GM21825 (cell line): ENCODE measurements around the gene ZNF750.

Experiments
- ATAC-seq: cut with Tn5 transposase; IDR thresholded peaks from one replicate; pipeline ENCODE4 v1.9.1; 2021; ENCODE audit warnings: mild to moderate bottlenecking, moderate library complexity; ENCODE audit not compliant: unreplicated experiment

Gene ZNF750

DNA sequence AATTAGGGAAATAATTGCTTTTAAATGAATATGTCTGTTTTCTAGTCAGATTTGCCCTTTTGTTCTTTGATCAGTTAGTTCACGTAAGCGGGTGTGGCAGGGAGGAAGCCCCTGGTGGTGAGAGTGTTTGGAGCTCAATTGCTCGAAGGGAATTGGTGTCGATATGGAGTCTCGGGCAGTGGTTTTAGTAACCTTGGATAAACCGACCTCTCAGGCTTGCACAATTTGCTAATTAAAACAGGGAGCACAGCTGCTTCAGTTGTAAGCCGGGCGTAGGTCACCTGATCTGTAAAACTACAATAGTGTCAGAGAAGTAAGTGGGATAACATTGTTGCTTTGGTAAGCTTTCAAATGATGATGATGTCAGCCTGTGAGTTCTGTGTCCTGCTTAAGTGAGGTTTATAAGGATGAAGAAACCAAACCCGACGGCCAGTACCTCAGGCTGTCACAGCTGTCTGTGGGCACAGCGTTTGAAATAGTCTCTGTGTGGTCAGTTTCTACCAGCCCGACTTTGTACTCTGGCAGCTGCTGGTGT, 2.9 kb downstream of the ZNF750 start:
- no peak for ATAC-seq

DNA sequence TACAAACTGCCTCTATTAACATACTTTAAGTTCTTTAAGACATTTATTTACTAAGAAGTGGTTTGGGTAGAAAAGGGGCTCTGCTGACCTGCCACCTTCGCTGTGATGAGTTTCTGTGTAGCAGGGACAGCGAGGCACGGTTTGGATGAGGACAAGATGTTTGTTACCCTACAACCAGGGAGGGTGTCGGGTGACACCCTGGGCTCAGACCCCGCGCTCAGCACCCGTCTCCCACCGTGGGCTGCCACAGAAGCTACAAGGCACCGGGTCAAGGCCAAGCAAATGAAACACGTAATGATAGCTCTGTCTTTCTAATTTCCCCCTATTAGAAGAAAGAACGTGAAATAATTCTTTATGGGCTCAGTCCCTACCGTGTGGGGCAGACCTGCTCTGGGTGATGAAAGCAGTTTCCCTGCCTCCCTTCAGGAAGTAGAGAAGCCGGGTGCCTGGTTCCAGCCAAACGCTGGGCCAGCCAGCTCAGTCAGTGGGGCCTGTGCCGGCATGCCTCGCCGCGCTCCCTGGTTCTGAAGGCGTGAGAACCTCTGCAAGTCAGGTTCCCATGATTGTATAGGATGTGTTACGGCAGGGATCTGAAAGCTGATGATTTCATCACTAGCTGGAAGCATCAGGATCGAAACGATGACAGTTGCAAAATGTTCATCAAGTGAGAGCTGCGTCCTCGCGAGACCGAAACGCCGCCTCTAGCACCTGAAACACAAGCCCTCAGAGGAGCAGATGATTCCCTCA, 3.9 kb downstream of the ZNF750 start:
- ATAC-seq = no peak

DNA sequence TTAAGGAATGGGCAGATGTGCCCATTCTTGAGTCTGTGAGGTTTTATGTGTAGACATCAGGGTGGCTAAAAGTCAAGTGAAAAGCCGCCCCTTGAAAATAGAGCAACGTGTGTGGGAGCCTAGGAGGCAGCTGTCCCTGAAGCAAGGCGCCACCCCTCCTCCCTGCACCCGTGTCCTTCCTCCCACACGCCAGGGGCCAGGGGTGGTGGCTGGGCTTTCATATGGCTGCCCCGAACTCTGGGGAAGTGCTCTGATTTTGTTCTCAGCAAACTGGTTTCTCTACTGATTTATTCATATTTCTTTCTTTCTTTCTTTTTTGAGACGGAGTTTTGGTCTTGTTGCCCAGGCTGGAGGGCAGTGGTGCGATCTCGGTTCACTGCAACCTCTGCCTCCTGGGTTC, 4.7 kb downstream of the ZNF750 start:
- ATAC-seq = no peak

DNA sequence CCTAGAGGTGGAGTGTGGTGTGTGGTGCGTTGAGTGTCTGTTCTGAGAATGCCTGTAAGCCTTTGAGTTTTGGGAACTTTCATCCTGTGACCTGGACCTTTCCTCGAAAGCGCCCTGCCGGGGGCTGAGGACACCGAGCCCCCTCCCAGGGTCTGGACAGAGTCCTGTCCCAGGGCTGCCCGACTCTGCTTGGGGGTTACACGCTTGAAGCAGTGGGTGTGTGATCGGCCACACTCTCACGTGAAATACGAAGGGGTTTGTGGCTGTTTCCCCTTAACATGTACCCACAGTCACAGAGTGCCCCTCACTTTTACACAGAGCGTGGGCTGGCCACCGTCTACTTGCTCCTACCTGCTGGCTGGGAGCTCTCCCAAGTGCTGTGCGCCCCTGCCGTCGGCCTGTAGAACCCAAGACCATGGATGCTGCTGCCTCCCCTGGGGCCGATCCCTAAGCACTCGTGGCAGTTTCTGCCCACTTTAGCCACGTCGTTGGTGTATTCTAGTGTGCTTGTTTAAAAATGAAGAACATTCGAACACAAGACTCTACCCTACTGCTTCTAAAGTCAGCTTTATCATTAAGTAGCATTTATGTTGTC, 6.8 kb downstream of the ZNF750 start:
- ATAC-seq = no peak

DNA sequence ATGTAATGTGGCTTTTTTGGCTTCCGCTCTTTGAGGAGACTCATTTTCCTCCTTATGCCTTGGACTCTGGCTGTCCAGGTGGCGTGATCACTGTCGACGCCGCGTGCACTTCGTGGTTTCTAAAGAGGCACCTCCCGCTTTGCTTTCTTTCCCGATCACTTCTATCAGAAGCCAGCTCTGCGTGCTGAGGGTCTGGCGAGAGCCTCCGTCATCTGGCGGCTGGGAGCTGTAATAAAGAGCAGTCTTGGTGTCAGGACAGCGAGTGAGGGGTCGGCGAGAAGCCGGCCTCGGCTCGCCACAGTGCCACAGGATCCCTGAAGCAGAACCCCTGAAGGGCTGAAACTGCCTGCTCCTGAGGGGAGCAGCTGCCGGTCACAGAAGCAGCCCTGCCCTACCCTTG, 7.4 kb downstream of the ZNF750 start:
- ATAC-seq = no peak

DNA sequence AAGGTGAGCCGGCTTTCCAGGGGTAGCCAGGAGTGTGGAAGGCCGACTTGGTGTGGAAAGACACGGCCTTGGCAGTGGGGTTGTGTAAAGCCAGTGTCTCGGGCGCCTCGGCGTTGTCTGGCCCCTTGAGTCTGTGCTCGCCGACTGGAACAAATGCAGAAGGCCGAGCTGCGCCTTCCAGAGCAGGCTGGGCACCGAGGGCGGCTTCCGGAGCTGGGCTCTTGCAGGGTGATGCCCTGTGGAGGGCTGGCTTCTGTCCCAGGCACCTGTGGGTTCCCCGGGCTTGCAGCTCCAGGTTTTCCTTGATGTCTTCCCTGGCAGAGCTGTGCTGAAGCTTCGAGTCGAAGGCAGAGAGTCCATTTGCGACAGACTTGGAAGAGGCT, 8.0 kb downstream of the ZNF750 start:
- ATAC-seq = no peak

DNA sequence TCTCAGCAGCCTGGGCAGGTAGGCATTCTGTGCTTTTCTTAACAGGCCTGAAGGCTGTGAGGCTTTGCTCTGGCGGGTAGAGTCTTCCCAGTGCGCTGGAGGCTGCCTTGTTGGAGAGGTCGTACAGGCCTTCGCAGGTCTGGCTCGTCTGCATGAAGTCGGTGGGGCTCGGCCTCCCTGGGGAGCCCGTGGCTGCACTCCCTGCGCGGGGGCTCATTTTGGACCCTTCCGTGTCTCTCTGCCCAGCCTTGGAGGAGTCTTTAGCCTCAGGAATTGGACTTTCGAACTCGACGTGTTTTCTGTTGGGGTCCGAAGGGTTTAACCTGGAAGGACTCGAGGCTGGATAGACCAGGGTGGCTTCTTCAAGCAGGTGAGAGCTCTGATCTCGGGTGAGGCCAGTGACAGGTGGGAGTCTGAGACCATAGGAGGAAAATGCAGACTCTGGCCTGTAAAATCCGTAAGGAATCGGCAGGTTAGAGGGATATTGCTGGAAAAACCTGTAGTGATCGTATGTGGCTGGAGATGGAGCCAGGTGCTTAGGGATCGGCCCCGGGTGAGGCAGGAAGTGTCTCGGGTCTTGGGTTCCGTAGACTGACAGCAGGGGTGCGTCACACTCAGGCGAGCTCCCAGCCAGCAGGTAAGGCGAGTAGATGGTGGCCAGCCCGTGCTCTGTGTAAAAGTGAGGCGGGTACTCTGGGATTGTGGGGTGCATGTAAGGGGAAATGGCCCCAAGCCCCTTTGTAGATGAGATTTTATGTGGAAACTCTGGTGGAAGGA, 8.6 kb downstream of the ZNF750 start:
- no peak for ATAC-seq

DNA sequence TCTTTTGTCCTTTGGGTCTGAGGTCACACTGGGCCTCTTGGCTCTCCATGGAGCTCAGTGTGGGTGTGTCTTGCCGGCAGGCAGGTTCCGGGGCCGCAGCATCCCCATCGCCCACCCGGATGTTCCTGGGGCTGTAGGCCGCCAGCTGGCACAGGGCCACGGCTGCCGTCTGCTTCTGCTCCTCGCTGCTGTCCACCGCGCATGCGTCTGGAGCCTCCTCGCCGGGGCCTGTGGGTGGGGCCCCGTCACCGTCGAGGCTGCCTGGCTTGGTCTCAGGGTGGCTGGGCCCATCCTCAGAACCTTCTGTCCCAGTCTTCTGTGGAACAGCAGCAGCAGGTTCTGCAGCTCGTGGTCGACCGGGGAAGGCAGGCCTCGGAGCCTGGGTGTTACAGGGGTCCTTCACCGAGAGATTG, 9.6 kb downstream of the ZNF750 start:
- ATAC-seq = no peak

DNA sequence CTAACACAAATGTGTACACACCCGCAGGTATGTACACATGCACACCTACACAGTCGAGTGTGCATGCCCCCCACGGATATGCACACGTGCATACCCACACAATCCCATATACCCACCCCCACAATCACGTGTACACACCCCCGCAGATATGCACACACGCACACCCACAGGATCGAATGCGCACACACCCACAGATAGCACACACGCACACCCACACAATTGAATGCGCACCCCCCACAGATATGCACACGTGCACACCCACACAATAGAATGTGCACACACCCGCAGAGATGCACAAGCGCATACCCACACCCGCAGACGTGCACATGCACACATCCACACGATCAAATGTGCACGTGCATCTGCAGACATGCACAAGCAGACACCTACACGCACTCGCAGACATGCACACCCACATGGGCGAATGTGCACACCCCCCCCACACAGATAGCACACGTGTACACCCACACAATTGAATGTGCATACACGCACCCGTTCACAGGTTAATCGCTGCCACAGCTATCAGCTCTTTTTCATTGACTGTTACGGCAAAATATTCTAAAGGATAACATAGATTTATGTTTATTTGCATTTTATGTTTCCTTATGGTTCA, 10.8 kb downstream of the ZNF750 start:
- no peak for ATAC-seq

DNA sequence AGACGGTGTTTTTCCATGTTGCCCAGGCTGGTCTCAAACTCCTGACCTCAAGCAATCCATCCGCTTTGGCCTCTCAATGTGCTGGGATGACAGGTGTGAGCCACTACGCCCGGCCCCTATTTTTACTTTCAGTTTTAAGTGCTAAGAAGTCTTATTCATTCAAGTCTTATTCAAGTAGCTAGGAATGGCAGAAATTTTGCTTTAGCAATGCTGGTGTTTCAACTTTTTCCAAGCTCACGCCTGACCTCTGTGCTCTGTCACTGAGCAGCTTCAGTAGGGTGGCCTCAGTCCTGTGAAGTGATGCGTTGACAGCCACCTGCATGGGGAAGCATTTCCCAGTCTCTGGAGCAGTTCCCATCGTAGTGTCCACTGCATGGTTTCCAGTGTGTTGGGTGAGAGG, 12.9 kb downstream of the ZNF750 start:
- ATAC-seq = no peak

DNA sequence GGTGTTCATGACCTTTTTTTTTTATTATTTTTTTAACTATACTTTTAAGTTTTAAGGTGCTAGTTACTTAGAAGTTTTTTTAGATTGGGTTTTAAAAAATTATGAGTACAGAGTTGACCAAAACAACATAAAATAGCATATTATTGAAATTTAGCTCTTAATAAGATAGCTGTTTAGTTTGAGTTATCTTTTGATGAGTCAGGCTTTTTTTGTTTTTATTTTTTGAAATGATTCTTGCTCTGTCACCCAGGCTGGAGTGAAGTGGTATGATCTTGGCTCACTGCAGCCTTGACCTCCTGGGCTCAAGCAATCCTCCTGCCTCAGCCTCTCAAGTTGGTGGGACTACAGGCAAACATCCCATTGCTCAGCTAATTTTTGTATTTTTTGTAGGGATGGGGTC, 13.6 kb downstream of the ZNF750 start:
- ATAC-seq = no peak

DNA sequence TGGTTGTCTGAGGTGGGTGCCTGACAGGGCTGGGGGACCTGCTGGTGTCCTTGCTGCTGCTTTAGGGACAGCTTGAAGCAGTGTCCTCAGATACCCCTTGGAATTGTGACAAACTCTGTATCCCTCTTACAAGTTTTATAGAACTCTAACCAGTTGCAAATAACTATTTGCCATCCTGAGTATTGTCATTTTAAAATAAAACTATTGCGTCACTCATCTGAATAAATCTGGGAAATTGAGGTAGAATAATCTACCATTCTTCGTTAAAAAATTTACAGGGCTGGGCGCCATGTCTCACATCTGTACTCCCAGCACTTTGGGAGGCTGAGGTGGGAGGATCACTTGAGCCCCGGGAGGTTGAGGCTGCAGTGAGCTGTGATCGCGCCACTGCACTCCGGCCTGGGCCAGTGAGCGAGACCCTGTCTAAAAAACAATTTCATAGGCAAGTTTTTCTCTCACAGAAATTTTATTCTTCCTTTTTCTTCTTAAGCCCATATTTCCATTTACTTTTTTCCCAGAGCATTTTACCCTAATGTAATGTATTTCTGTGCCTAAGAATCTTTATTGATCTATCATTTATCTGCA, 14.2 kb downstream of the ZNF750 start:
- no peak for ATAC-seq

DNA sequence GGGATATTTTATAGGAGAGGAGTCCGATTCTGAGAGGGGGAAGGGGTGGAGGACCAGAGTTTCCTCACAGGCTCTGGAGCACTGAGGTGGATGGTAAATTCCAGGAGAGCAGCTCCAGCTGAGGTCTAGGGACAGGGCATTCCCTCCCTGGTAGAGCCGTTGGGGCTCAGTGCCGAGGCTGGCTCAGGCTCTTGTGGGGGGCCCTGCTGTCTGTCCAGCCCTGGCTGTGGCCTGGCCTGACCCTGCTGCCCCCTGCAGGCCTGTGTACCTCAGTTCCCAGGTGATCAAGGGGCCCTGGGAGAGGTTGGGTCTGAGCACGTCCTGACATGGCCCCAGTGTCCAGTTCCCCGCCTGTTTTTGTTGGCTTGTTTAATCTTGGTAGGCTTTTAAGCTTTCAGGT, 16.8 kb downstream of the ZNF750 start:
- no peak for ATAC-seq

DNA sequence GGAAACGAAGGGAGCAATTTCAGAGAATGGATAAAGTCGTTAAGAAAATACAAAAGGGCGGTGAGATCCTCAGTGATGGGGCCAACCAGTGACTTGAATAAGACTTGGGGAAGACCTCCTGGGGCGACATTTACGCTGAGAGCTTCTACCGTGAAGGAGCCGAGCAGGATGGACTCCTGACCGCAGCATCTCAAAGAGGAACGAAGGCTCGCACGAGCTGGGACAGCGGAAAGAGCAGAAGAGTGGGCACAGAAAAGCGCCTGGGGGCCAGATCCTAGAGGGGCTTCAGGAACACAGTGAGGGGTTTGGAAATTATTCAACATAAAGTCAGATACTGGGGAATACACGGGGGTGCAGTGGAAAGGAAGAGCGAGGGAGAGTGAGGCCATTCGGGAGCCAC, 17.5 kb downstream of the ZNF750 start:
- ATAC-seq = no peak

DNA sequence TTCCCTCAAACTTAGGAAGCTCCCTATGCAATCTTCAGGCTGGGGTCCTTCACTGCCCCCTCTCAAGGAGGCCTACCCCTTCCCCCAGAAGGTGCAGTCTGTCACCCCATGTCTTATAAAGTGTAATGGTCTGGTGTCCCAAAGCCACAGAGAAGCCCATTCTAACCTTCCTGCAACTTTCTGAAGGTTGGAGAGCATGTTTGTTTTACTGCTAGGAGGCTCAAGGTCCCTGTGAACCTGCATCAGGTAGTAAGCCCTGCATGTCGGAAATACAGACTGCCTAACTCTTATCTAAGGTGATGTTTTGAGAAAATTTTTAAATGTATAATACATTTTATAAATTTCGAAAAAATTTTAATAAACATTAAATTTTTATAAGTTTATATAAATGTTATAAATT, 18.3 kb downstream of the ZNF750 start:
- ATAC-seq = no peak

DNA sequence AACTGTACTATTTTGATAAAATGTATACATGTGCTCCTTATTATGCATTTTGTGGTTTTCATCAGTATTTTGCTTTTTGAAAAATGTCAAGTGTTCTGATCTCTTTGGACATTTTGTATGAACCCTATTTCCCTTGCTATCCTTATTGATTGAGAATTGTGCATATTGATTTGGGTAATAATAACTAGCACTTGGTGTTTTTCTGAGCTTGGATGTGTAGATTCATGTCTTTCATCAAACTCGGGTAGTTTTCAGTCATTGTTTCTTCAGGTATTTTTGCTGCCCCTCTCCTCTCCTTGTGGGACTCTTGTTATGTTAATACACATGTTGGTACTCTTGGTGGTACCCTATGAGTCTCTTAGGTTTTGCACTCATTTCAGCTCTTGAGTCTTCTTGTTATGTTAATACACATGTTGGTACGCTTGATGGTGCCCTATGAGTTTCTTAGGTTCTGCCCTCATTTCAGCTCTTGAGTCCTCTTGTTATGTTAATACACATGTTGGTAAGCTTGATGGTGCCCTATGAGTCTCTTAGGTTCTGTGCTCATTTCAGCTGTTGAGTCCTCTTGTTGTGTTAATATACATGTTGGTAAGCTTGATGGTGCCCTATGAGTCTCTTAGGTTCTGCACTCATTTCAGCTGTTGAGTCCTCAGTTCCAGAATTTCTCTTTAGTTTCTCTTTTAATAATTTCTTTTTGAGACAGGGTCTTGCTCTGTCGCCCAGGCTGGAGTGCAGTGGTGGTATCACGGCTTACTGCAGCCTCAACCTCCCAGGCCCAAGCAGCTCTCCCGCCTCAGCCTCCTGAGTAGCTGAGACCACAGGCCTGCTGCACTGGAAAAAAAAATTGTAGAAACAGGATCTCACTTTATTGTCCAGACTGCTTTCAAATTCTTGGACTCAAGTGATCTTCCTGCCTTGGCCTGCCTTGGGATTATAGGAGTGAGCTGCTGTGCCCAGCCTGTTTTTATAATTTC, 19.3 kb downstream of the ZNF750 start:
- ATAC-seq = no peak

DNA sequence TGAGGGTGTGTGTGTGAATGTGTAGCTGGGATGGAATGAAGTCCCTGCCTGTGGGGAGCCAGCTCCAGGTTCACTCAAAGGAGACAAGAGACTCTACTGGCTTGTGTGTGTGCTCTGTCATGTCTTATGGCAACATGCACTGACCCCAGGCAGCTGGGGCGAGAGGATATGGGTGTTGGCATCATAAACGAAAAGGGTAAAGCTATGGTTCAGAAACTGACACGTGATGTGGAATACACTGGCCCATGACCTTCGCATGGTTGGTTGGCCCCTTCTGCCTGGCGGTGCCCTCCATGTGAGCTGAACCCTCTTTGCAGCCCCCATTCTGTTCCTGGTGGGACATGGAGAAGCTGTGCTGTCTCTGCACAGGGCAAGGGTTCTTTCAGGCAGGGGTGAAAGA, 21.9 kb downstream of the ZNF750 start:
- no peak for ATAC-seq

DNA sequence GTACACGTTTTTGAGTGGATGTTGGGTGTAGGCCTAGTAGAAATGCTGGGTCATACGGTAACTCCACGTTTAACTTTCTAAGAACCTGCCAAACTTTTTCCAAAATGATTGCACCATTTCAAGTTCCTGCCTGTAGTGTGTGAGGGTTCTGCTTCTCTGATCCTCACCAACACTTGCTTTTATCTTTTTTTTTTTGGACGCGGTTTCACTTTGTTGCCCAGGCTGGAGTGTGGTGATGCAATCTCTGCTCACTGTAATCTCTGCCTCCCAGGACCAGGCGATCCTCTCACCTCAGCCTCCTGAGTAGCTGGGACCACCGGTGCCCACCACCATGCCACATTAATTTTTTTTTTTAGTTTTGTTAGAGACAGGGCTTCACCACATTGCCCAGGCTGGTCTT, 23.5 kb downstream of the ZNF750 start:
- no peak for ATAC-seq

DNA sequence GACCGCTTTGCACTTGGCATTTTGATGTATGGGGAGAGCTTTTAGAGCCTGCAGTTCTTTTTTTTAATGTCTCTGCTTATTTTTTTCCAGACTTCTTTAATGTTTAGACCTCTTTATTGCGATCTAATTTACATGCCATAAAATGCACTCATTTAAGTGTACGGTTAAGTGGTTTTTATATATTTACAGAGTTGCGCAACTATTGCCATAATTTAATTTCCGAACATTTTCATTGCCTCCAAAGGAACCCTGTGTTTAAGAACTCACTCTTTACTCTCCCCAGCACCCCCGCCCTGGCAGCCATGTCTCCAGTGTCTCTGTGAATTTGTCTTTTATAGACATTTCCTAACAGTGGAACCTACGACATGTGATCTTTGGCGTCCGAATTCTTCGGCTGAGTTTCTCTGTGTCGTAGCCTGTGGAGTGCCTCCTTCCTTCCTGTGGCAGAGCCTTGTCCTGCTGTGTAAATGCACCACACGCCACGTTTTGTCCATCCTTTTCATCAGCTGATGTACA, 24.0 kb downstream of the ZNF750 start:
- ATAC-seq = no peak

DNA sequence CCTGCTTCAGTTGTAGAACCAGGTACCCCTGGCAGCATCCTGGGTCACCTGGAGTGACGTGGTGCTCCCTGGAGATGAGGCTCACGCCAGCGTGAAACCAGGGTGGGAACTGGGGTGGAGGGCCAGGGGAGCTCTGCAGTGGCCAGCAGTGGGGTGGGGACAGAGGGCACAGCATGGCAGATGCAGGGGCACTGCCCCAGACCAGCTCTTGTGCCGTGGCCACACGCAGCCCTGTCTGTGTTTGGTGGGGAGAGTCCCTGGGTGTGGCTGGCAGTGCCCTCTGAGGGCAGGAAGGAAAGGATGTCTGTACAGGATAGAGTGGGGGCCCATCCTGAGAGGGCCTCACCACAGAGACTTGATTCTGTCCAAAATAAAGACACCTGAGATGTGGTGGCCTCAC, 24.5 kb downstream of the ZNF750 start:
- ATAC-seq = no peak
